H9 (cell line): ENCODE data around the gene ACTL6B. TPM values are rescaled to one million over a fixed set of nuclear protein-coding genes. Genes with fewer than 3 reads are reported as not detected.

ENCODE experiments used
- DNase-seq: peaks from one replicate; pipeline ENCODE4 v3.0.0-alpha.2; 2017
- H2AFZ ChIP-seq: one replicate; pipeline ENCODE4 v1.6.1; 2013; ENCODE audit warnings: mild to moderate bottlenecking, low read length, control low read depth, moderate library complexity
- H2AK5ac ChIP-seq: 2 replicates; pipeline ENCODE4 v1.6.1; 2013; ENCODE audit warnings: low read length, control low read depth, mixed read lengths; ENCODE audit not compliant: insufficient read length
- H2BK120ac ChIP-seq: one replicate; pipeline ENCODE4 v1.6.1; 2013; ENCODE audit warnings: low read depth, mild to moderate bottlenecking, low read length, control low read depth, inconsistent platforms; ENCODE audit not compliant: poor library complexity, severe bottlenecking
- H2BK12ac ChIP-seq: 2 replicates; pipeline ENCODE4 v1.6.1; 2013; ENCODE audit warnings: low read length, control low read depth, mixed read lengths, low read depth; ENCODE audit not compliant: insufficient read length
- H2BK15ac ChIP-seq: 2 replicates; pipeline ENCODE4 v1.6.1; 2013; ENCODE audit warnings: low read depth, low read length, control low read depth
- H2BK20ac ChIP-seq: one replicate; pipeline ENCODE4 v1.6.1; 2013; ENCODE audit warnings: low read depth, mild to moderate bottlenecking, low read length, control low read depth, inconsistent platforms; ENCODE audit not compliant: poor library complexity, severe bottlenecking
- H2BK5ac ChIP-seq: 2 replicates; pipeline ENCODE4 v1.6.1; 2013; ENCODE audit warnings: low read length, control low read depth, mixed read lengths; ENCODE audit not compliant: insufficient read length
- H3K14ac ChIP-seq: 2 replicates; pipeline ENCODE4 v1.6.1; 2013; ENCODE audit warnings: low read length, control low read depth; ENCODE audit not compliant: insufficient read depth
- H3K18ac ChIP-seq: 2 replicates; pipeline ENCODE4 v1.6.1; 2013; ENCODE audit warnings: low read depth, mild to moderate bottlenecking, mixed read lengths, low read length, control low read depth; ENCODE audit not compliant: insufficient read length
- H3K23ac ChIP-seq: 2 replicates; pipeline ENCODE4 v1.6.1; 2013; ENCODE audit warnings: low read length, control low read depth, mixed read lengths, low read depth; ENCODE audit not compliant: insufficient read length
- H3K23me2 ChIP-seq: 2 replicates; pipeline ENCODE4 v1.6.1; 2013; ENCODE audit warnings: low read depth, mild to moderate bottlenecking, mixed read lengths, low read length, control low read depth; ENCODE audit not compliant: insufficient read length, poor library complexity, severe bottlenecking
- H3K27ac ChIP-seq: 2 replicates; pipeline ENCODE4 v1.5.1; 2013; ENCODE audit warnings: low read length, control low read depth, mixed read lengths, low read depth; ENCODE audit not compliant: insufficient read length
- H3K27me3 ChIP-seq: 2 replicates; pipeline ENCODE4 v1.6.1; 2013; ENCODE audit warnings: low read length, control low read depth, inconsistent platforms; ENCODE audit not compliant: insufficient read depth
- H3K4ac ChIP-seq: 2 replicates; pipeline ENCODE4 v1.6.1; 2013; ENCODE audit warnings: low read depth, mild to moderate bottlenecking, control low read depth, inconsistent platforms, low read length, moderate library complexity
- H3K4me1 ChIP-seq: 2 replicates; pipeline ENCODE4 v1.6.1; 2013; ENCODE audit warnings: low read length, control low read depth, inconsistent platforms; ENCODE audit not compliant: insufficient read depth
- H3K4me2 ChIP-seq: 2 replicates; pipeline ENCODE4 v1.6.1; 2013; ENCODE audit warnings: low read length, control low read depth, mixed read lengths; ENCODE audit not compliant: insufficient read length, insufficient read depth
- H3K56ac ChIP-seq: 2 replicates; pipeline ENCODE4 v1.6.1; 2013; ENCODE audit warnings: low read depth, mild to moderate bottlenecking, mixed read lengths, low read length, control low read depth; ENCODE audit not compliant: insufficient read length
- H3K79me1 ChIP-seq: 2 replicates; pipeline ENCODE4 v1.6.1; 2013; ENCODE audit warnings: low read depth, mild to moderate bottlenecking, moderate library complexity, low read length, control low read depth, inconsistent platforms; ENCODE audit not compliant: insufficient read depth, poor library complexity, severe bottlenecking
- H3K79me2 ChIP-seq: 2 replicates; pipeline ENCODE4 v1.6.1; 2013; ENCODE audit warnings: low read length, control low read depth, inconsistent platforms; ENCODE audit not compliant: insufficient read depth
- H3K9ac ChIP-seq: 2 replicates; pipeline ENCODE4 v1.6.1; 2013; ENCODE audit warnings: low read length, control low read depth, mixed read lengths; ENCODE audit not compliant: insufficient read length; ENCODE audit errors: extremely low read depth
- H3K9me3 ChIP-seq: one replicate; pipeline ENCODE4 v1.6.1; 2013; ENCODE audit warnings: low read depth, low read length, inconsistent platforms; ENCODE audit not compliant: control insufficient read depth
- H3T11ph ChIP-seq: one replicate; pipeline ENCODE4 v1.6.1; 2013; ENCODE audit warnings: mild to moderate bottlenecking, low read length, control low read depth, inconsistent platforms
- H4K20me1 ChIP-seq: one replicate; pipeline ENCODE4 v1.6.1; 2013; ENCODE audit not compliant: control insufficient read depth, insufficient read length, insufficient read depth
- H4K5ac ChIP-seq: 2 replicates; pipeline ENCODE4 v1.6.1; 2013; ENCODE audit warnings: low read depth, mild to moderate bottlenecking, mixed read lengths, low read length, control low read depth; ENCODE audit not compliant: insufficient read length
- H4K8ac ChIP-seq: replicated peaks from 2 replicates; pipeline ENCODE4 v1.6.1; 2013; ENCODE audit warnings: low read length, control low read depth, mixed read lengths, low read depth; ENCODE audit not compliant: insufficient read length
- H4K91ac ChIP-seq: 2 replicates; pipeline ENCODE4 v1.6.1; 2013; ENCODE audit warnings: low read depth, mild to moderate bottlenecking, moderate library complexity, mixed read lengths, low read length, control low read depth; ENCODE audit not compliant: insufficient read length
- H3K27ac Mint-ChIP-seq, 3 experiments: 2 replicates in 2 of 3; 3 replicates in 1 of 3; pipeline ENCODE4 v1.8.0; 2020 to 2021; ENCODE audit warnings: mixed read lengths in 3 of 3, mild to moderate bottlenecking in 1 of 3, moderate library complexity in 1 of 3
- H3K27me3 Mint-ChIP-seq: 2 replicates; pipeline ENCODE4 v1.8.0; 2021; ENCODE audit warnings: low read depth, mild to moderate bottlenecking, moderate library complexity, mixed read lengths
- H3K36me3 Mint-ChIP-seq, 3 experiments: 2 replicates in 2 of 3; 3 replicates in 1 of 3; pipeline ENCODE4 v1.8.0; 2020 to 2021; ENCODE audit warnings: low read depth in 3 of 3, mixed read lengths in 3 of 3; ENCODE audit not compliant: insufficient read depth in 1 of 3
- H3K4me1 Mint-ChIP-seq, 2 experiments: 2 replicates each; pipeline ENCODE4 v1.8.0; 2020; ENCODE audit warnings: mixed read lengths in 2 of 2
- H3K4me3 Mint-ChIP-seq, 2 experiments: 2 replicates in 1 of 2; 3 replicates in 1 of 2; pipeline ENCODE4 v1.8.0; 2020 to 2021; ENCODE audit warnings: mild to moderate bottlenecking in 2 of 2, mixed read lengths in 2 of 2, moderate library complexity in 1 of 2
- H3K9me3 Mint-ChIP-seq, 2 experiments: 2 replicates in 1 of 2; 3 replicates in 1 of 2; pipeline ENCODE4 v1.8.0; 2020; ENCODE audit warnings: mild to moderate bottlenecking in 2 of 2, mixed read lengths in 2 of 2, moderate library complexity in 1 of 2
- CTCF ChIP-seq: fragments of 200-600 bp; sonication (generic); conservative IDR thresholded peaks from 3 replicates; pipeline ENCODE4 v1.8.0; 2021; ENCODE audit warnings: antibody characterized with exemption, mild to moderate bottlenecking
- WGBS: extraction: QIAGEN DNeasy Blood & Tissue Kit; methylation state at CpG from one replicate; pipeline ENCODE4 v1.1.7; 2013; ENCODE audit warnings: missing lambda C conversion rate, low lambda C conversion rate, mixed read lengths; ENCODE audit not compliant: insufficient read length; ENCODE audit errors: extremely low coverage; 5-methylcytosine and 5-hydroxymethylcytosine counted together
- total RNA-seq: library from RNA; stranded (reverse); gene quantifications from 2 replicates; pipeline ENCODE4 v1.2.1, GENCODE V29; 2021

The ACTL6B gene
- total RNA-seq, 1 experiment from 2014 or later: 0.50 TPM

- no peak overlapping the region for H3K23ac ChIP-seq
- no peaks in the 10 kb centered on the region for H3K9me3 ChIP-seq
- no peak overlapping the region for H3K9ac ChIP-seq
- no peak overlapping the region for H2BK20ac ChIP-seq
- H3K4me1 ChIP-seq: no peaks in the 10 kb centered on the region
- H3K4ac ChIP-seq: no peak overlapping the region
- H3K18ac ChIP-seq: no peak overlapping the region
- H3K79me2 ChIP-seq: no peaks in the 10 kb centered on the region
- no peak overlapping the region for H3T11ph ChIP-seq
- DNase-seq: no peak
- H2BK12ac ChIP-seq: no peak overlapping the region
- H2BK5ac ChIP-seq: no peak overlapping the region
- no peak overlapping the region for H2AFZ ChIP-seq
- H3K27me3 ChIP-seq: no peaks in the 10 kb centered on the region
- H3K14ac ChIP-seq: no peak overlapping the region
- H4K91ac ChIP-seq: no peak overlapping the region
- Mint-ChIP-seq H3K4me1 (peaks cover 12 to 27% of the 10 kb centered on the region in 2 experiments), H3K27me3 (peaks cover 23% of the 10 kb centered on the region), H3K36me3 (peaks cover 0 to 20% (median 13%) of the 10 kb centered on the region in 3 experiments), H3K27ac (no peak overlapping the region), H3K4me3 (no peak overlapping the region), H3K9me3 (no peaks in the 10 kb centered on the region)
- no peaks in the 10 kb centered on the region for H3K79me1 ChIP-seq
- H3K4me2 ChIP-seq: no peak overlapping the region
- no peak overlapping the region for H2AK5ac ChIP-seq
- H4K8ac ChIP-seq: no peak overlapping the region
- no CpG with 5 or more reads among the region's 5 CpGs for WGBS
- no peak overlapping the region for H2BK120ac ChIP-seq
- no peaks in the 10 kb centered on the region for H4K20me1 ChIP-seq
- no peak for TF ChIP-seq CTCF
- no peak overlapping the region for H3K56ac ChIP-seq
- H4K5ac ChIP-seq: no peak overlapping the region
- no peak overlapping the region for H2BK15ac ChIP-seq
- peaks cover 12% of the 10 kb centered on the region for H3K23me2 ChIP-seq
- H3K27ac ChIP-seq: no peak overlapping the region
Observed at GRCh38 chr7:100609958-100610357, 46.3 kb downstream of the ACTL6B start.
